ENCODE measurements around the gene ASXL2.

The ASXL2 gene

DNA sequence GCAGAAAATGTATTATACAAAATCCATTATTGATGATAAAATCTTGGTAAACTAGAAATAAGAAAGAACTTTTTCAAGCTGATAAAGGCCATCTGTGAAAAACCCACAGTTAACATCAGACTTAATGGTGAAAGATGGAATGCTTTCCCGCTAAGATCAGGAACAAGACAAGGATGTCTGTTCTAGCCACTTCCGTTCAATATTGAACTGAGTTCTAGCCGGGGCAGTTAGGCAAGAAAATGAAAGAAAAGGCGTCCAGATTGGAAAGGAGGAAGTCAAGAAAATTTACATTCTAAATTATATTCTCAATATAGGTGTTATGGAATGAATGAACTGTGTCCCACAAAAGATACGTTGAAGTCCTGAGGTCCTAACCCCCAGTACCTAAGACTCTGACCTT lies 165.8 kb downstream of the ASXL2 start (continued):
- no peak for TF ChIP-seq RARB (CRISPR knock-in tag; IDR thresholded peaks at IDR 0.05)
- no peak for TF ChIP-seq ZC3H10 (CRISPR knock-in tag; IDR thresholded peaks at IDR 0.05)
- no peak for TF ChIP-seq TOX (CRISPR knock-in tag; IDR thresholded peaks at IDR 0.05; ENCODE audit: borderline replicate concordance)

- TF ChIP-seq, protein P1, sequence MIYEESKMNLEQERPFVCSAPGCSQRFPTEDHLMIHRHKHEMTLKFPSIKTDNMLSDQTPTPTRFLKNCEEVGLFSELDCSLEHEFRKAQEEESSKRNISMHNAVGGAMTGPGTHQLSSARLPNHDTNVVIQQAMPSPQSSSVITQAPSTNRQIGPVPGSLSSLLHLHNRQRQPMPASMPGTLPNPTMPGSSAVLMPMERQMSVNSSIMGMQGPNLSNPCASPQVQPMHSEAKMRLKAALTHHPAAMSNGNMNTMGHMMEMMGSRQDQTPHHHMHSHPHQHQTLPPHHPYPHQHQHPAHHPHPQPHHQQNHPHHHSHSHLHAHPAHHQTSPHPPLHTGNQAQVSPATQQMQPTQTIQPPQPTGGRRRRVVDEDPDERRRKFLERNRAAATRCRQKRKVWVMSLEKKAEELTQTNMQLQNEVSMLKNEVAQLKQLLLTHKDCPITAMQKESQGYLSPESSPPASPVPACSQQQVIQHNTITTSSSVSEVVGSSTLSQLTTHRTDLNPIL (CRISPR knock-in tag; IDR thresholded peaks at IDR 0.05; ENCODE audit: low read depth): no peak
- TF ChIP-seq BACH2 (CRISPR knock-in tag; IDR thresholded peaks at IDR 0.05; ENCODE audit: borderline replicate concordance) (no peak), ZNF565 (CRISPR knock-in tag; conservative IDR thresholded peaks at IDR 0.05; ENCODE audit: low read depth) (no peak), TOX (CRISPR knock-in tag; IDR thresholded peaks at IDR 0.05; ENCODE audit: borderline replicate concordance) (no peak), SNAI2 (CRISPR knock-in tag; IDR thresholded peaks at IDR 0.05) (no peak), POU6F1 (CRISPR knock-in tag; IDR thresholded peaks at IDR 0.05; ENCODE audit: borderline replicate concordance, low read depth) (no peak), PPARA (CRISPR knock-in tag; IDR thresholded peaks at IDR 0.05; ENCODE audit: borderline replicate concordance) (no peak), ZC3H10 (CRISPR knock-in tag; IDR thresholded peaks at IDR 0.05) (no peak), ARNTL (CRISPR knock-in tag; IDR thresholded peaks at IDR 0.05; ENCODE audit: borderline replicate concordance, low read depth) (no peak), ZFP30 (CRISPR knock-in tag; IDR thresholded peaks at IDR 0.05) (no peak), RARB (CRISPR knock-in tag; IDR thresholded peaks at IDR 0.05) (no peak), CSDC2 (CRISPR knock-in tag; IDR thresholded peaks at IDR 0.05) (no peak), GLIS3 (CRISPR knock-in tag; IDR thresholded peaks at IDR 0.05) (no peak), ESRRG (CRISPR knock-in tag; IDR thresholded peaks at IDR 0.05) (no peak), ZNF8 (CRISPR knock-in tag; IDR thresholded peaks at IDR 0.05) (no peak), TCF4 (CRISPR knock-in tag; IDR thresholded peaks at IDR 0.05; ENCODE audit: borderline replicate concordance) (no peak), ISL1 (CRISPR knock-in tag; IDR thresholded peaks at IDR 0.05) (no peak)
- TF ChIP-seq, protein P2, sequence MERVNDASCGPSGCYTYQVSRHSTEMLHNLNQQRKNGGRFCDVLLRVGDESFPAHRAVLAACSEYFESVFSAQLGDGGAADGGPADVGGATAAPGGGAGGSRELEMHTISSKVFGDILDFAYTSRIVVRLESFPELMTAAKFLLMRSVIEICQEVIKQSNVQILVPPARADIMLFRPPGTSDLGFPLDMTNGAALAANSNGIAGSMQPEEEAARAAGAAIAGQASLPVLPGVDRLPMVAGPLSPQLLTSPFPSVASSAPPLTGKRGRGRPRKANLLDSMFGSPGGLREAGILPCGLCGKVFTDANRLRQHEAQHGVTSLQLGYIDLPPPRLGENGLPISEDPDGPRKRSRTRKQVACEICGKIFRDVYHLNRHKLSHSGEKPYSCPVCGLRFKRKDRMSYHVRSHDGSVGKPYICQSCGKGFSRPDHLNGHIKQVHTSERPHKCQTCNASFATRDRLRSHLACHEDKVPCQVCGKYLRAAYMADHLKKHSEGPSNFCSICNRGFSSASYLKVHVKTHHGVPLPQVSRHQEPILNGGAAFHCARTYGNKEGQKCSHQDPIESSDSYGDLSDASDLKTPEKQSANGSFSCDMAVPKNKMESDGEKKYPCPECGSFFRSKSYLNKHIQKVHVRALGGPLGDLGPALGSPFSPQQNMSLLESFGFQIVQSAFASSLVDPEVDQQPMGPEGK (CRISPR knock-in tag; IDR thresholded peaks at IDR 0.05; ENCODE audit: borderline replicate concordance): no peak
- TF ChIP-seq, protein P3, sequence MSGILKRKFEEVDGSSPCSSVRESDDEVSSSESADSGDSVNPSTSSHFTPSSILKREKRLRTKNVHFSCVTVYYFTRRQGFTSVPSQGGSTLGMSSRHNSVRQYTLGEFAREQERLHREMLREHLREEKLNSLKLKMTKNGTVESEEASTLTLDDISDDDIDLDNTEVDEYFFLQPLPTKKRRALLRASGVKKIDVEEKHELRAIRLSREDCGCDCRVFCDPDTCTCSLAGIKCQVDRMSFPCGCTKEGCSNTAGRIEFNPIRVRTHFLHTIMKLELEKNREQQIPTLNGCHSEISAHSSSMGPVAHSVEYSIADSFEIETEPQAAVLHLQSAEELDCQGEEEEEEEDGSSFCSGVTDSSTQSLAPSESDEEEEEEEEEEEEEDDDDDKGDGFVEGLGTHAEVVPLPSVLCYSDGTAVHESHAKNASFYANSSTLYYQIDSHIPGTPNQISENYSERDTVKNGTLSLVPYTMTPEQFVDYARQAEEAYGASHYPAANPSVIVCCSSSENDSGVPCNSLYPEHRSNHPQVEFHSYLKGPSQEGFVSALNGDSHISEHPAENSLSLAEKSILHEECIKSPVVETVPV (CRISPR knock-in tag; IDR thresholded peaks at IDR 0.05): no peak
- TF ChIP-seq, protein P4, sequence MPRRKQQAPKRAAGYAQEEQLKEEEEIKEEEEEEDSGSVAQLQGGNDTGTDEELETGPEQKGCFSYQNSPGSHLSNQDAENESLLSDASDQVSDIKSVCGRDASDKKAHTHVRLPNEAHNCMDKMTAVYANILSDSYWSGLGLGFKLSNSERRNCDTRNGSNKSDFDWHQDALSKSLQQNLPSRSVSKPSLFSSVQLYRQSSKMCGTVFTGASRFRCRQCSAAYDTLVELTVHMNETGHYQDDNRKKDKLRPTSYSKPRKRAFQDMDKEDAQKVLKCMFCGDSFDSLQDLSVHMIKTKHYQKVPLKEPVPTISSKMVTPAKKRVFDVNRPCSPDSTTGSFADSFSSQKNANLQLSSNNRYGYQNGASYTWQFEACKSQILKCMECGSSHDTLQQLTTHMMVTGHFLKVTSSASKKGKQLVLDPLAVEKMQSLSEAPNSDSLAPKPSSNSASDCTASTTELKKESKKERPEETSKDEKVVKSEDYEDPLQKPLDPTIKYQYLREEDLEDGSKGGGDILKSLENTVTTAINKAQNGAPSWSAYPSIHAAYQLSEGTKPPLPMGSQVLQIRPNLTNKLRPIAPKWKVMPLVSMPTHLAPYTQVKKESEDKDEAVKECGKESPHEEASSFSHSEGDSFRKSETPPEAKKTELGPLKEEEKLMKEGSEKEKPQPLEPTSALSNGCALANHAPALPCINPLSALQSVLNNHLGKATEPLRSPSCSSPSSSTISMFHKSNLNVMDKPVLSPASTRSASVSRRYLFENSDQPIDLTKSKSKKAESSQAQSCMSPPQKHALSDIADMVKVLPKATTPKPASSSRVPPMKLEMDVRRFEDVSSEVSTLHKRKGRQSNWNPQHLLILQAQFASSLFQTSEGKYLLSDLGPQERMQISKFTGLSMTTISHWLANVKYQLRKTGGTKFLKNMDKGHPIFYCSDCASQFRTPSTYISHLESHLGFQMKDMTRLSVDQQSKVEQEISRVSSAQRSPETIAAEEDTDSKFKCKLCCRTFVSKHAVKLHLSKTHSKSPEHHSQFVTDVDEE (CRISPR knock-in tag; IDR thresholded peaks at IDR 0.05): no peak
- no peak for ATAC-seq
Observed at GRCh38 chr2:25711675-25712354, 166.5 kb downstream of the ASXL2 start.

- no peak for ATAC-seq
- TF ChIP-seq TOX (CRISPR knock-in tag; IDR thresholded peaks at IDR 0.05; ENCODE audit: borderline replicate concordance) (no peak), ARNTL (CRISPR knock-in tag; IDR thresholded peaks at IDR 0.05; ENCODE audit: borderline replicate concordance, low read depth) (no peak), SNAI2 (CRISPR knock-in tag; IDR thresholded peaks at IDR 0.05) (no peak), ZC3H10 (CRISPR knock-in tag; IDR thresholded peaks at IDR 0.05) (no peak), OSR1 (CRISPR knock-in tag; IDR thresholded peaks at IDR 0.05) (no peak)
- TF ChIP-seq, protein P4 (CRISPR knock-in tag; IDR thresholded peaks at IDR 0.05): no peak
Observed at GRCh38 chr2:25710750-25711149, 167.5 kb downstream of the ASXL2 start.

Data from SK-N-SH treated with all-trans-retinoic acid at 6 μM for 48 hours (cell line).